OCI-LY3 (cell line): ENCODE measurements around the gene PDE3A.

Experiments used
- H2AFZ ChIP-seq: fragments of 200-600, 300-600 bp; shearing (Covaris generic); 2 replicates; pipeline ENCODE4 v1.6.0; 2014; ENCODE audit warnings: antibody characterized with exemption, low read depth, low read length
- H3K27ac ChIP-seq: fragments of 200-600, 300-600 bp; sonication (generic); 2 replicates; pipeline ENCODE4 v1.5.1; 2014; ENCODE audit warnings: mild to moderate bottlenecking, low read length, moderate library complexity, mixed read lengths
- H3K27me3 ChIP-seq: fragments of 200-600, 300-600 bp; sonication (generic); 2 replicates; pipeline ENCODE4 v1.6.1; 2014; ENCODE audit warnings: low read depth, low read length, mixed read lengths
- H3K36me3 ChIP-seq: fragments of 200-600, 300-600 bp; sonication (generic); replicated peaks from 2 replicates; pipeline ENCODE3; 2014; ENCODE audit warnings: low read depth, low read length, mixed read lengths
- H3K4me1 ChIP-seq: fragments of 300-600, 200-600 bp; sonication (generic); 2 replicates; pipeline ENCODE4 v1.6.1; 2014; ENCODE audit warnings: low read length, mixed read lengths
- H3K4me2 ChIP-seq: fragments of 200-600, 300-600 bp; sonication (generic); 2 replicates; pipeline ENCODE4 v1.6.1; 2014; ENCODE audit warnings: low read length, mixed read lengths
- H3K4me3 ChIP-seq: fragments of 300-600, 200-600 bp; sonication (generic); 2 replicates; pipeline ENCODE4 v1.5.1; 2014; ENCODE audit warnings: antibody characterized with exemption, mild to moderate bottlenecking, low read length, moderate library complexity
- H3K79me2 ChIP-seq: fragments of 300-600, 200-600 bp; shearing (Covaris generic); 2 replicates; pipeline ENCODE4 v1.6.1; 2014; ENCODE audit warnings: mild to moderate bottlenecking, low read length, mixed read lengths
- H3K9ac ChIP-seq: fragments of 300-600, 200-600 bp; shearing (Covaris generic); 2 replicates; pipeline ENCODE4 v1.6.0; 2014; ENCODE audit warnings: mild to moderate bottlenecking, low read length, moderate library complexity
- H3K9me3 ChIP-seq: fragments of 200-600, 300-600 bp; shearing (Covaris generic); 2 replicates; pipeline ENCODE4 v1.6.1; 2014; ENCODE audit warnings: low read length, mixed read lengths; ENCODE audit not compliant: insufficient read depth
- H4K20me1 ChIP-seq: fragments of 200-600, 300-600 bp; sonication (generic); 2 replicates; pipeline ENCODE4 v1.6.1; 2016; ENCODE audit warnings: low read length, mixed read lengths; ENCODE audit not compliant: insufficient read depth
- CTCF ChIP-seq: fragments of 200-600, 300-600 bp; sonication (generic); IDR thresholded peaks from 2 replicates; pipeline ENCODE4 v1.5.1; 2014; ENCODE audit warnings: antibody characterized with exemption, low read length, low read depth
- EZH2phosphoT487 ChIP-seq: fragments of 200-600 bp; shearing (Covaris generic); IDR thresholded peaks from 2 replicates; pipeline ENCODE4 v1.6.1; 2018; ENCODE audit warnings: antibody characterized with exemption, mixed run types, low read depth

The PDE3A gene

DNA sequence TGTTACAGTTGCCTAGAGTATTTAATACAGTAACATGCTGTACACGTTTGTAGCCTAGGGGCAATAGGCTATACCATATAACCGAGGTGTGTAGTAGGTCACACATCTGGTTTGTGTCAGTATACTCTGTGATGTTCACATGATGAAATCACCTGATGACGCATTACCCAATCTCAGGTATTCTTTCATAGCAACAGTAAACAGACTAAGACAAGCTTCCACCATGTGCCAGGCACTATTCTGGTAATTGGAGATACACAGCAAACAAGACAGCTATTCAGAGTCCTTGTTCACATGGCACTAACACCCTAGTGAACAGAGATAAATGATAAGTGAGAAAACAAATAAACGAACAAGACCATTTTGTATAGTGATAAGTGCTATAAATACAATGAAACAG is 3.8 kb upstream of the PDE3A start:
- H3K9me3 ChIP-seq = no peaks in the 10 kb centered on the region
- no peaks in the 10 kb centered on the region for H4K20me1 ChIP-seq

GRCh38 chr12:20366776-20367409 is 1.4 kb upstream of the PDE3A start:
- no peaks in the 10 kb centered on the region for H3K27me3 ChIP-seq
- no peak overlapping the region for H3K4me3 ChIP-seq
- H3K79me2 ChIP-seq = no peaks in the 10 kb centered on the region
- H3K9me3 ChIP-seq = no peaks in the 10 kb centered on the region
- no peak overlapping the region for H3K9ac ChIP-seq
- no peaks in the 10 kb centered on the region for H3K36me3 ChIP-seq
- no peaks in the 10 kb centered on the region for H4K20me1 ChIP-seq
- no peak overlapping the region for H3K4me2 ChIP-seq
- no peak overlapping the region for H3K27ac ChIP-seq
- TF ChIP-seq EZH2phosphoT487 (no peak), CTCF (no peak)
- H2AFZ ChIP-seq = no peak overlapping the region
- no peaks in the 10 kb centered on the region for H3K4me1 ChIP-seq

More for the DNA sequence above, 3.8 kb upstream of the PDE3A start:
- Histone ChIP-seq H3K4me2 (no peak overlapping the region), H3K36me3 (no peaks in the 10 kb centered on the region), H3K4me3 (no peak overlapping the region), H2AFZ (no peak overlapping the region), H3K79me2 (no peaks in the 10 kb centered on the region), H3K27me3 (no peaks in the 10 kb centered on the region), H3K27ac (no peak overlapping the region), H3K9ac (no peak overlapping the region), H3K4me1 (no peaks in the 10 kb centered on the region)
- TF ChIP-seq CTCF (no peak), EZH2phosphoT487 (no peak)

DNA sequence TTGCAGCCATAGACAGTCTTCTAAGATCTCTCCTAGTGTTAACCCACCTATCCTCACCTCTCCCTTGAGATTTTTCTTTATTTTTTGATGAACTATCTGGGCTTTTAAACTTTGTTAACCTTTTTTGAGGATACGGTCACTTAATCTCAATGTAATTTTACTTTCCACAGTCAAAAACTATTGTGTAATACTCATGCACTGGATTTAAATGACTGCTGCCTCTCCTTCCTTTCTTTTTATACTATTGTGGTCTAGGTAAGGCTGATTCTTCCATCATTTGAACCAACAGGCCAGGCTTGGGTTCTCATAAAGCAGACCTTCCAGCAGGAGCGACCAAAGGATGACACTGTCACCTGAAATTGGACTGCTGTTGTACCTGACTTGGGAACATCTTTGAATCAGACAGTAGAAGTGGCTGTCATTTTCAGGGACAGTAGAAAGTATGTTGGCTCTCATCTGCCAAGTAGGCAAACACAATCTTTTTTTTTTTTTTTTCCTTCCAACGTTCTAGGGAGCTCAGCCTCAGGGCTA is 689 bp upstream of the PDE3A start:
- H3K4me1 ChIP-seq = no peaks in the 10 kb centered on the region
- no peaks in the 10 kb centered on the region for H4K20me1 ChIP-seq
- no peak overlapping the region for H3K4me3 ChIP-seq
- no peaks in the 10 kb centered on the region for H3K9me3 ChIP-seq
- TF ChIP-seq EZH2phosphoT487 (no peak), CTCF (no peak)
- no peaks in the 10 kb centered on the region for H3K36me3 ChIP-seq
- no peak overlapping the region for H3K27ac ChIP-seq
- no peaks in the 10 kb centered on the region for H3K79me2 ChIP-seq
- H3K27me3 ChIP-seq = no peaks in the 10 kb centered on the region
- H2AFZ ChIP-seq = no peak overlapping the region
- H3K4me2 ChIP-seq = no peak overlapping the region
- no peak overlapping the region for H3K9ac ChIP-seq

GRCh38 chr12:20368651-20369304 is 441 bp downstream of the PDE3A start:
- Histone ChIP-seq H3K4me3 (no peak overlapping the region), H3K79me2 (no peaks in the 10 kb centered on the region), H3K4me2 (no peak overlapping the region), H3K27ac (no peak overlapping the region), H3K36me3 (no peaks in the 10 kb centered on the region), H3K27me3 (no peaks in the 10 kb centered on the region), H3K9ac (no peak overlapping the region), H3K4me1 (no peaks in the 10 kb centered on the region), H2AFZ (no peak overlapping the region), H4K20me1 (no peaks in the 10 kb centered on the region), H3K9me3 (no peaks in the 10 kb centered on the region)
- TF ChIP-seq CTCF = no peak
- no peak for TF ChIP-seq EZH2phosphoT487
